IPS-18a (cell line): ENCODE results near the gene DOK3.
"Not testable (repeated sequence)": the region's sequence is repeated elsewhere in the genome, so short reads cannot be mapped to it uniquely, and the experiment has no call there.

Source experiments
- H3K27ac ChIP-seq: one replicate; pipeline ENCODE4 v1.5.1; 2013; ENCODE audit warnings: low read length
- H3K27me3 ChIP-seq: one replicate; pipeline ENCODE4 v1.6.1; 2013; ENCODE audit warnings: mild to moderate bottlenecking, low read length; ENCODE audit not compliant: control insufficient read depth, insufficient read depth
- H3K36me3 ChIP-seq: one replicate; pipeline ENCODE4 v1.6.1; 2013; ENCODE audit warnings: low read depth, low read length; ENCODE audit not compliant: control insufficient read depth
- H3K4me1 ChIP-seq: one replicate; pipeline ENCODE4 v1.6.1; 2013; ENCODE audit warnings: low read depth, low read length; ENCODE audit not compliant: control insufficient read depth
- H3K4me3 ChIP-seq: one replicate; pipeline ENCODE4 v1.5.1; 2013; ENCODE audit warnings: low read length
- H3K9ac ChIP-seq: one replicate; pipeline ENCODE4 v1.6.1; 2013; ENCODE audit warnings: mild to moderate bottlenecking, low read length, moderate library complexity
- H3K9me3 ChIP-seq: one replicate; pipeline ENCODE4 v1.6.1; 2013; ENCODE audit warnings: low read depth, low read length; ENCODE audit not compliant: control insufficient read depth

Gene DOK3

DNA sequence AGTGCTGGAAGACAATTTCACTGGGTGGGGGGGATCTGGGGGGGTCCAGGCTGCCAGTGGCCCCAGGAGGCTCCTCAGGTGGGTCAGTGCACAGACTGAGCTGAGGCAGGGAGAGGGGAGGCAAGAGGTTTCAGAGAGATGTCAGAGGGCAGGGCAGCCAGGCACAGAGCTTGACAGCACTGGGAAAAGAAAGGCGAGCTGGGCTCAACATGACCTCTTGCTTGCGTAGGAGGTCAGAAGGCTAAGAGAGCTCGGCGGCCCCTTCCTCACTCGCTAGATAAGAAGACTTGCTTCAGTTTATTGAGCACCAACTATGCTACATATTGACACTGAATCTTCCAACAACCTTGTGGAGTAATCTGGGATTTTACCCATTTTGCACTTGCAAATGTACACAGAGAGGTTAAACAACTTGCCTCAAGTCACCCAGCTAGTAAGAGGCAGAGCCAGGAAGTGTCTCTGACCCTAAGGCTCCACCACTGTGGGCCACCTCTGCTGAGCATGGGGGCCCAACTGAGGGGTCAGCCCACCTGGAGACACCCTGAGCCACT, 15.8 kb downstream of the DOK3 start:
- no peaks in the 10 kb centered on the region for H3K9me3 ChIP-seq
- H3K9ac ChIP-seq, result no peak overlapping the region
- H3K27ac ChIP-seq, result no peak overlapping the region
- peaks cover 9% of the 10 kb centered on the region for H3K27me3 ChIP-seq
- peaks cover 31% of the 10 kb centered on the region for H3K4me1 ChIP-seq
- H3K36me3 ChIP-seq, result peaks cover 27% of the 10 kb centered on the region
- H3K4me3 ChIP-seq, result no peak overlapping the region

GRCh38 chr5:177492841-177493240, 16.8 kb downstream of the DOK3 start:
- H3K9me3 ChIP-seq, result no peaks in the 10 kb centered on the region
- no peak overlapping the region for H3K4me3 ChIP-seq
- H3K9ac ChIP-seq, result no peak overlapping the region
- no peaks in the 10 kb centered on the region for H3K27me3 ChIP-seq
- H3K4me1 ChIP-seq, result peaks cover 23% of the 10 kb centered on the region
- H3K27ac ChIP-seq, result no peak overlapping the region
- H3K36me3 ChIP-seq, result peaks cover 37% of the 10 kb centered on the region

- H3K27me3 ChIP-seq, result no peaks in the 10 kb centered on the region
- H3K9me3 ChIP-seq, result no peaks in the 10 kb centered on the region
- H3K4me1 ChIP-seq, result peaks cover 23% of the 10 kb centered on the region
- no peak overlapping the region for H3K4me3 ChIP-seq
- H3K36me3 ChIP-seq, result peaks cover 44% of the 10 kb centered on the region
- H3K27ac ChIP-seq, result no peak overlapping the region
- H3K9ac ChIP-seq, result no peak overlapping the region
Observed at GRCh38 chr5:177491983-177492746, 17.5 kb downstream of the DOK3 start.

DNA sequence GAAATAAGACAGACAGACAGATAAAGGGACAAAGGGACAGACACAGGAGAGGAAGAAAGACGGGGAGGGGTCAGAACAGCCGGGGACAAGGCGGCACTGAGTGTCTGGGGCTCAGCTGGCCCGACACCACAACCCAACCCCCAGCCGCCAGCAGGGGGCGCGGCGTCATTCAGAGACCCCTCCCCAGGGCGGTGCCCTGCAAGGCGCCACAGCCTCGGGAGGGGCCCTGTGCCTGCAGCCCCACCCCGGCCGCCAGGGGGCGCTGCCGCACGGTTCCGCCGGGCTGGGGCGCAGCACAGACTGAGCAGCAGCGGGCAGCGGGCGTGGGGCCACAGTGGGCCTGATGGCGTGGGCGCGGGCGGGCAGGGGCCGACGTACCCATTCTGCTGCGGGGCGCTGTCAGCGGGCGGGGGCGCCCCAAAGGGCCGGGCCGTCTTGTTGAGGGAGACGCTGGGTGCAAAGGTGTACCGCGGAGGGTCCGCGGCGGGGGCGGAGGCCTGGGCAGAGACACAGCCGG, 18.1 kb downstream of the DOK3 start:
- Histone ChIP-seq H3K9me3 (no peaks in the 10 kb centered on the region), H3K9ac (no peak overlapping the region), H3K27ac (no peak overlapping the region), H3K4me1 (peaks cover 23% of the 10 kb centered on the region), H3K4me3 (no peak overlapping the region), H3K27me3 (no peaks in the 10 kb centered on the region), H3K36me3 (peaks cover 47% of the 10 kb centered on the region)

- Histone ChIP-seq H3K4me3 (no peak overlapping the region), H3K9me3 (no peaks in the 10 kb centered on the region), H3K27ac (no peak overlapping the region), H3K4me1 (peaks cover 18% of the 10 kb centered on the region), H3K36me3 (peaks cover 51% of the 10 kb centered on the region), H3K9ac (no peak overlapping the region), H3K27me3 (no peaks in the 10 kb centered on the region)
Observed at GRCh38 chr5:177490992-177491391, 18.6 kb downstream of the DOK3 start.

DNA sequence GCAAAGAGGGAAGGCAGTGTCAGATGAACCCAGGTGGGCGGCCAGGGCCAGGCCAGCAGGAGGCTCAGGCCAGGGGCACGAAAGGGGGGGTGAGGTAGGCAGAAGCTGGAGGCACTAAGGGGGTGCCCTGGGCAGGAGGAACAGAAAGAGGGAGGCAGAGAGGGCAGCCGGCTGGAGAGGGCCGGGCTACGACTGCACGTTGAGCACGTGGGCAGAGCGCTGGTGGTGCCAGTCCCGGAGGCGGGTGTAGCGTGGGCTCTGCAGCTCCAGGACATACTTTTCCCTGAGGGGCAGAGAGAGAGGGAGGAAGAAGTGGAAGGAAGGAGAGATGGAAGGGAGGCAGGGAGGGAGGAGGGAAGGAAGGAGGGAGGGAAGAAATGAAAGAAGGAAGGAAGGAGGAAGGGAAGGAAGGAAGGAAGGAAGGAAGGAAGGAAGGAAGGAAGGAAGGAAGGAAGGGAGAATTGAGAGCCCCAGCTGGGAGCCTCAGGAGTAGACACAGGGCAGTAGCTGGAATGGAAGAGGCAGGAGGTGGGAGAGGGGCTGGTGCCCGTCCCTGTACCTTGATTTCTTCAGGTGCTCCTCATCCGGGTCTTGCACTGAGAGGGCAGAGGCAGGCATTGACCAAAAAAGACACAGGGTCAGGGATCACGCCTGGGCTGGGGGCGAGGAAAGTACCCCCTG, 19.2 kb downstream of the DOK3 start:
- Histone ChIP-seq H3K27ac (no peak overlapping the region), H3K27me3 (no peaks in the 10 kb centered on the region)

DNA sequence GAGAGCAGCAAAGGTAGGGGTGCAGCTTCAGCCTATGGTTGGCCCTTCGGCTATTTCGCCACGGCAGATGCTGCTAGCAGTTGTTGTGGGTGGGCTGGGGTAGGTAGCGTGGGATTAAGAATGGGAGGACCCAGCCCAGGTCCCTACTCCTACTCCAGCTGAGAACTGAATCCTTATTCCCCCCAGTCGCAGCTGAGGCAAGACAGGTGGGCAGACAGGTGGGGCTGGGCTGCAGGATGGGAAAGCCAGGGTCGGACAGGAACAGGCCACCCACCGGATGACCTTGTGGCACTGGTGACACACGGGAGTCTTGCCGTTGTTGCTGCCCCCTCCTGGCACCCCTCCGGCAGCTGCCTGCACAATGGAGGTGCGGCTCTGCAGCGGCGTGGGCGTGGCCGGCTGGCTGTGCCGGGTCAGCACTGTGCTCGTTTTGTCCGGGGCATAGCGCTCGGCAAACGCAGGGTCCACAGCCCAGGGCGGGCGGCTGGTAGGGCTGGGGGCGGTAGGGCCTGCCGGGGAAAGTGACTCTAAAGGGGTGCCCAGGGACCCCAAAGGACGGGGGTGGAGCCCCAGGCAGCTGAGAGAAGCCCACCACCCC, 20.4 kb downstream of the DOK3 start:
- no peak overlapping the region for H3K27ac ChIP-seq
- H3K4me1 ChIP-seq, result peaks cover 4% of the 10 kb centered on the region
- no peaks in the 10 kb centered on the region for H3K9me3 ChIP-seq
- peaks cover 55% of the 10 kb centered on the region for H3K36me3 ChIP-seq
- no peak overlapping the region for H3K4me3 ChIP-seq
- no peaks in the 10 kb centered on the region for H3K27me3 ChIP-seq
- no peak overlapping the region for H3K9ac ChIP-seq

More for the DNA sequence above, 19.2 kb downstream of the DOK3 start:
- H3K4me1 ChIP-seq, result peaks cover 13% of the 10 kb centered on the region
- H3K9me3 ChIP-seq, result no peaks in the 10 kb centered on the region
- no peak overlapping the region for H3K9ac ChIP-seq
- H3K4me3 ChIP-seq, result no peak overlapping the region
- peaks cover 52% of the 10 kb centered on the region for H3K36me3 ChIP-seq

DNA sequence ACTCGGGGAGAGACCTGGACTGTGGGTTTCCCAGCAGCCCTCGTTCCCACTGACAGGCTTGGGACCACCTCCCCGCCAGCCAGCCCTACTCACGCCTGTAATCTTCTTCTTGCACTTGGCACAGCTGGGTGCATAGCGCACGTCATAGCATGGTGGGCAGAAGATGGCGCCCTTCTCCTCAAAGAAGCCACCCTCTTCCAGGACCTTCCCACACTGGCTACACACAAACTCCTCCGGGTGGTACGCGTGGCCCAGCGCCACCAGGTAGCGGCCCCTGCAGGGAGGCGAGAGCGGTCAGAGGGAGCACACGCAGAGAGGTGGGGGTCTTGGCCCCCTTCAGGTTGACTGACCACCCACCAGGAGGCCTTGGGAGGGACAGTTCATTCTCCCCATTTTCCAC, 21.7 kb downstream of the DOK3 start:
- Histone ChIP-seq H3K9ac (no peak overlapping the region), H3K27me3 (no peaks in the 10 kb centered on the region), H3K36me3 (peaks cover 58% of the 10 kb centered on the region), H3K9me3 (no peaks in the 10 kb centered on the region), H3K4me1 (peaks cover 4% of the 10 kb centered on the region), H3K27ac (no peak overlapping the region), H3K4me3 (no peak overlapping the region)

DNA sequence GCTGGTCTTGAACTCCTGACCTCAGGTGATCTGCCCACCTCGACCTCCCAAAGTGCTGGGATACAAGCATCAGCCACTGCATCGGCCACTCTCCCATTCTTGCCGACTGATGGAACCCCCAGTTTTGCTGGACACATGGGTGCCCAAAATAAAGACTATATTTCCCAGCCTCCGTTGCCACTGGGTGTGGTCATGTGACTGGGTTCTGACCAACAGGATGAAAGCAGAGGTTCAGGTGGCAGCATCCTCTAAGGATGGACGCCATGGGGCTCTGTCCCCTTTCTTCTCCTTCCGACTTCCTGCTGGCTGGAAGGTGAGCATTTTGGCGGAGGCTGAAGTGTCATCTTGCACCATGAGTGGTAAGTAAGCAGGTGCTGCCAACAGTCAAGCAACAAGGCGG, 22.5 kb downstream of the DOK3 start:
- no peak overlapping the region for H3K4me3 ChIP-seq
- H3K27me3 ChIP-seq, result no peaks in the 10 kb centered on the region
- H3K36me3 ChIP-seq, result peaks cover 58% of the 10 kb centered on the region
- H3K27ac ChIP-seq, result no peak overlapping the region
- no peaks in the 10 kb centered on the region for H3K9me3 ChIP-seq
- peaks cover 4% of the 10 kb centered on the region for H3K4me1 ChIP-seq
- no peak overlapping the region for H3K9ac ChIP-seq

GRCh38 chr5:177486256-177486655, 23.4 kb downstream of the DOK3 start:
- no peak overlapping the region for H3K9ac ChIP-seq
- peaks cover 3% of the 10 kb centered on the region for H3K4me1 ChIP-seq
- H3K27me3 ChIP-seq, result no peaks in the 10 kb centered on the region
- no peaks in the 10 kb centered on the region for H3K9me3 ChIP-seq
- no peak overlapping the region for H3K27ac ChIP-seq
- peaks cover 63% of the 10 kb centered on the region for H3K36me3 ChIP-seq
- H3K4me3 ChIP-seq, result no peak overlapping the region

GRCh38 chr5:177485753-177486152, 23.9 kb downstream of the DOK3 start:
- H3K27ac ChIP-seq, H3K9me3 ChIP-seq, H3K9ac ChIP-seq, H3K27me3 ChIP-seq, H3K4me3 ChIP-seq, H3K4me1 ChIP-seq: not testable (repeated sequence)
- peaks cover 59% of the 10 kb centered on the region for H3K36me3 ChIP-seq
